HG03066 (cell line): ENCODE results near the gene RPP21.

ENCODE experiments used
- ATAC-seq: cut with Tn5 transposase; IDR thresholded peaks from one replicate; pipeline ENCODE4 v1.9.1; 2021; ENCODE audit warnings: low read depth; ENCODE audit not compliant: unreplicated experiment

Gene RPP21

DNA sequence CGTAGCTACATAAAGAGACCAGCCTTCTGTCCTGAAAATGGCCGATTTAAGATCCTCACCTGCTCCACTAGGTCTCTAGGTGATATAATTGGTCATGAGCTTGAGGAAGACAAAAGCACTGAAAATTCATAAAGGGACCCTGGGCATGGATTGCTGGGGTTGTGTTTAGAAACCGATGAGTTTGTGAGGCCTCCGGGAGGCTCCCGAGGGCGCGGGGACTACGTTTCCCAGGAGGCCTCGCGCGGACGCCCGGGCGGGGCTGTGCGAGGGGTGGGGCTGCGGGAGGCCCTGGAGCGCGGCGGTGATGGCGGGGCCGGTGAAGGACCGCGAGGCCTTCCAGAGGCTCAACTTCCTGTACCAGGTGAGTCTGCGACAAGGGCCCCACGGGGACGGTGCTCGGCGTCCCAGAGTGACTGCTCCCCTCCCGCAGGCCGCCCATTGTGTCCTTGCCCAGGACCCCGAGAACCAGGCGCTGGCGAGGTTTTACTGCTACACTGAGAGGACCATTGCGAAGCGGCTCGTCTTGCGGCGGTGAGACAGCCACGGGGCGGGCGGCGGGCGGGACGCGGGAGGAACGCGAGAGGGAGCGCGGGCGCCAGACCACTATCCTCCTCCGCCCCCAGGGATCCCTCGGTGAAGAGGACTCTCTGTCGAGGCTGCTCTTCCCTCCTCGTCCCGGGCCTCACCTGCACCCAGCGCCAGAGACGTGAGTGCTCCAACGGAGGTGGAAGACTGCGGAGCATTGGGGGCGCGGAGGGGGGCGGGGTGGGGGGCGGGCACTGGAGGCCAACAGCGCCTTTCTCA lies at the start of gene RPP21:
TSS of gene RPP21 (plus strand) at position 289 of the 804 bp plus-strand sequence. CDS start at position 305, 16 bp downstream.
- ATAC-seq: peak; percentile 92

GRCh38 chr6:30295837-30296236 lies 49.1 kb upstream of the RPP21 start:
- no peak for ATAC-seq

- ATAC-seq: no peak
Observed at GRCh38 chr6:30304002-30304401, 41.0 kb upstream of the RPP21 start.

- no peak for ATAC-seq
Observed at GRCh38 chr6:30311101-30311500, 33.9 kb upstream of the RPP21 start.

DNA sequence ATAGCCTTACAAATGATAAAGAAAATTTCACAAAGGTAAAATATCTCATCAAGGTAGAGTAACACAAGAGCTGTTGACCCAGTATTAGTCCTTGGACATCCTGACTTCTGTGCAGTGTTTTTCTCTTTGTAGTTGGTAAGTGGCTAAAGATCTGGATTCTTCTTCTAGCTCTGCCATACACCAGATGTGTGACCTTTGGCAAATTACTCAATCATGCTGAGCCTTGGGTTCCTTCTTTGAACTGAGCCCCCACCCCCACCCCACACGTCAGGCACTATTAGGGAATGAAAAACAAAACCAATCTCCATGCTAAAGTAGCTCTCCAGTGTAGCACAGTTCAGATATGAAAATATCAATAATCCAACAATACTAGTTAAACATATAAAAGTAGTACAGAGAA lies 33.3 kb upstream of the RPP21 start:
- no peak for ATAC-seq

- ATAC-seq: no peak
Observed at GRCh38 chr6:30312266-30312665, 32.7 kb upstream of the RPP21 start.

- no peak for ATAC-seq
Observed at GRCh38 chr6:30312676-30313321, 32.2 kb upstream of the RPP21 start.

DNA sequence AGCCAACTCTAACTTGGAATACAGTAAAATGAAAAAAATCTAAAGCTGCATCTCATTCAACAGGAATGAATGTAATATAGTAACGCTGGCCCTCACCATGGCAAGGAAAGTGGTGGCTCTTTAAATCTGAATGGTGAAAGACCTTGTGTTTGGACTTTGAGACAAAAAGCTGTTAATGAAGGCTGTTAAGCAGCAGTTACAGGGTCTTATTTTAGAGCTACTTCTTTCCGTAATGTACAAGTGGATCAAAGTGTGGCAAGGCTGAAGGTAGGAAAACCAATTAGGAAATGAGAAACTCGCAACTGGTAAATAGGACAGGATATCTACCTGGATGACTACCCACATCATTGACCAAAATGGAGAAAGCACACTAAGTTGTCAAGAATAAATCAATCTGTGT lies 29.8 kb upstream of the RPP21 start:
- no peak for ATAC-seq

- no peak for ATAC-seq
Observed at GRCh38 chr6:30317913-30318589, 26.9 kb upstream of the RPP21 start.

- ATAC-seq: no peak
Observed at GRCh38 chr6:30319146-30319835, 25.7 kb upstream of the RPP21 start.

DNA sequence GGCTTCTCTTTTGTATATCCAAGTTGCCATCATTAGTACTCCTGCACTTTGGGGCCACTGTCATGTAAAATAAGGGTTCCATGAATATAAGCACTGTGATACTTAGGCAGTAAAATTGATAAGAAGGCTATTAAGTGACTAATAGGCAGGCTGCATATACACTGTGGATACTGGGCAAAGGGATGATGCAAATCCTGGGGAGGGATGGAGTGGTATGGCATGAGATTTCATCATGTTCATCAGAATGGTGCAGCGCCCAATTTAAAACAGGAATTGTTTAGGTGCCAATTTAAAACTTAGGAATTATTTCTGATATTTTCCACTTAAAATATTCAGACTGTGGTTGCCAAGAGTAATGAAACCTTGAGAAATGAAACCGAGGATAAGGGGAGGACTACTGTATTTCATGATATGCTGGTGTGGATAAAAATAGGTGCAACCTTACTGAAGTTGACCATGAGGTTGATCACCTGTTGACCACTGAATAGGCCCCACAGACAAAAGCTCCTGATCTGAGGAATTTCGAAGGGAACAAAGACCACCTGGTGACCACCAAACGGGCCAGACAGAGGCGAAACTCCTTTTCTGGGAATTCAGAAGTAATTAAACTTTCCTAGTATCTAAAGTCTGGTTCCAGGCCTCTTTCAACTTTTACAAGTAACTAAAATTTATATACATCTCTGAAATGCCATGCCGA lies 23.1 kb upstream of the RPP21 start:
- no peak for ATAC-seq

- ATAC-seq: no peak
Observed at GRCh38 chr6:30322527-30323501, 22.1 kb upstream of the RPP21 start.

- ATAC-seq: no peak
Observed at GRCh38 chr6:30323806-30324205, 21.1 kb upstream of the RPP21 start.

DNA sequence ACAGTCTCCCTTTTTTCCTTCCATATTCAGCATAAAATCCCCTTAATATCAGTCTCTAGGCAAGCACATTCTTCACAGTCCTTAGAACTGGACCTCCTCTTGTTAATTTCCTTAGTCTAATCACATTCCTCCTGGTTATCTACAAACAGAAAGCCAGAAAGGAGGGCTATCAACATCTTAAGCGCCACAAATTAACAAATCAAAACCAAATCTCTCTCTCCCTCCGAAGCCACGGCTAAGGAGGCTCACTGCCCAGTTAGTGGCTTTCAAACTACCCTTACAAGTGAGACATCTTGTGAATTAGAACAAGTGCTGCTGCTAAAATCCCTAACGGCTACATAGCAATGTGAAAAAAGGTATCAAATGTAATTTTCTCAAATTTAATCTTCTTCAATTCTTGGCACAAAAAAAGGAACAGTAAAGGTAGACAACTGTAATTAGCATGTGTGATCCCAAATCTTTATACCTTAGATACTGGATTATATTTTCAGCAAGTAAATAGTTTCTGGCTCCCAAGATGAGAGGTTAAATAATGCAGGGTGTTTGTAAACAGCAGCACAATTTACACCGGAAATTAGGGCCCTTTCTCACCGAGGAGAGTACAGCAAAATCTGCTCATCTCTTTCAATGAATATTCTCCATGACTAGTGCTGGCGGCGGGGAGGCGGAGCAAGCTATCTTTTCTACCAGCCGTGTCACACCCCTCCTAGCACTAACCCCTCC lies 19.6 kb upstream of the RPP21 start:
- ATAC-seq: peak; percentile 38

- ATAC-seq: peak; percentile 38
Observed at GRCh38 chr6:30325873-30326525, 19.0 kb upstream of the RPP21 start.

- ATAC-seq: peak; percentile 55
Observed at GRCh38 chr6:30326526-30327231, 18.3 kb upstream of the RPP21 start, which contains the start of gene TRIM39. TRIM39 (plus strand) TSS chr6:30326927; CDS start chr6:30329318, 2,391 bp downstream.

- ATAC-seq: no peak
Observed at GRCh38 chr6:30327232-30327746, 17.7 kb upstream of the RPP21 start.
